Right renal pelvis (tissue), 4 donors: Measurements from ENCODE around the gene VTI1A. TPM values are rescaled to one million over a fixed set of nuclear protein-coding genes. Genes with fewer than 3 reads are reported as not detected.
"Not testable (repeated sequence)": the region's sequence is repeated elsewhere in the genome, so short reads cannot be mapped to it uniquely, and the experiment has no call there.

Experiments used
- DNase-seq, 4 donors: peaks; one replicate each; pipeline ENCODE4 v3.0.0-alpha.2; 2013; ENCODE audit warnings: low read depth in 4 of 4, low spot score in 3 of 4, missing footprints in 1 of 4
- polyA plus RNA-seq, 4 donors: library from polyadenylated mRNA; unstranded; fragments of 120-200 nt; gene quantifications; one replicate each; pipeline ENCODE4 v1.2.1, GENCODE V29; 2013; ENCODE audit not compliant: insufficient read length in 4 of 4

Gene VTI1A
- polyA plus RNA-seq, 4 donors = 19.4 to 20.9 (median 20.7) TPM

DNA sequence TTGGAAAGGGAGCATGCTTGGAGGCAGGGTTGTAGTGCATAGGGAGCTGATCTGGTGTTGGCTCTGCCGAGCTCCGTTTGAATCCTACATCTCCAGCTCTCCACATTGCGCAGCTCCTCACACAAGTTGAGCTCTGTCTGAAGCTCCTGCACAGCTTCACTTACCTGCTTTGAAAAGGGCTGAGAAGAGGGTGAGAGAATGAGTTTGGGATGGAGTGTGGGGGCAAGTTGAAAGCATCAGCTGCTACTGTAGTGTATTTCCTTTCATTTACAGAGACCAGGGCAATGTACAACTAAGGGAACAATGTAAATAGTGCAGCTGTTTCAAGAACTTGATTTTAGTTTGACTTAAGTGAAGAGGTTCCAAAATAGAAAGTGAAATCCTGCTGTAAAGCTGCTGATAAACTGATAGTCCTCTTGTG is 88.5 kb downstream of the VTI1A start:
- no peak for DNase-seq

DNA sequence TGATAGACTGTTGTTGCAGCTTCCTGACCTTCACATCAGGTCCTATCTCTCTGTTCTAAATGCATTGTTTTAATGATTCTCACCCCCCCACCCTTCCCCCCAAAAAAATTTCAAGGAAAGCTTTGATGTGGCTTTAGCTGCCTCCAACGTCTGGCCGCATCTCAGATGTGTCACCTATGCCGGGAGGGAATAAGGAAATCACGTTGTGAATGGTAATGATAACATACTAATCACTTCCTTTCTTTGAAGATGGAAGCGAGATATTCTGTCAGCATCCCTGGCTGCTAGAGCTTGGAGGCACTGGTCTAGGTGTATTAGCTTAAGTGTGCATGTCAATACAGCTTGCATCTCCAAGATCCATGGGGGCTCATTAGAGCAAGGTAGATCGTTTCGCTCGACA is 89.6 kb downstream of the VTI1A start:
- DNase-seq = no peak

DNA sequence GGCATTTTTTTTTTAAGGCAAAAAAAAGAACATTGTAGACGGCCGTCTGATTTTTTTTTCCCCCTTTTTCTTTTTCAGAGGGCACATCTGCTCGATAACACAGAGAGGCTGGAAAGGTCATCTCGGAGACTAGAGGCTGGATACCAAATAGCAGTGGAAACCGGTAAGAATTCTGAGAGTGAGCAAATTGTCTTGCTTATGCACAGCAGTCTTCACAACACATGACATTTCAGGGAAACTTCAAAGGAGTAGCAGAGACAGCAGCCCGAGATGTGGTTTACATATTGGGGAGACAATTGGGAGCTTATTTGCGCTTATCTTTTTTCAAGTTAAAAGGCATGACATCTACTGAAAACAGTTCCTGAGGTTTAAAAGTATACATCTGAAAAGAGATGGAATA is 91.2 kb downstream of the VTI1A start:
- no peak for DNase-seq

DNA sequence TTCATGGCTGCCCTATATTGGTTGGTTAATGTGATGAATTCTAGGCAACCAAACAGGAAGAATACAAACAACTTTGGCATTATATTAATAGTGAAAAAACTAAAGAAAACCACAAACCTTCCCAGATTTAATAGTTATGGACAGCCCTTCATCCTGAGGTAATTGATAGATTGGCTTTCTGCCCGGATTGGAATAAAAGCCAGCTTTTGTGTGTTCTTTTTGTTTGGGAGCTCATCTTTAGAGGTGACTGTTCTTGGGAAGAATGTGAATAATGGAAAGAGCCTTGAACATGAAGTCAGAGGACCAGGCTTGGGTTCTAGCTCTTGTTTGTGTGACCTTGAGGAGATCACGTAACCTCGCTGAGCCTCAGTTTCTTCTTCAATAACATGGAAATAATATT is 92.3 kb downstream of the VTI1A start:
- DNase-seq = no peak

DNA sequence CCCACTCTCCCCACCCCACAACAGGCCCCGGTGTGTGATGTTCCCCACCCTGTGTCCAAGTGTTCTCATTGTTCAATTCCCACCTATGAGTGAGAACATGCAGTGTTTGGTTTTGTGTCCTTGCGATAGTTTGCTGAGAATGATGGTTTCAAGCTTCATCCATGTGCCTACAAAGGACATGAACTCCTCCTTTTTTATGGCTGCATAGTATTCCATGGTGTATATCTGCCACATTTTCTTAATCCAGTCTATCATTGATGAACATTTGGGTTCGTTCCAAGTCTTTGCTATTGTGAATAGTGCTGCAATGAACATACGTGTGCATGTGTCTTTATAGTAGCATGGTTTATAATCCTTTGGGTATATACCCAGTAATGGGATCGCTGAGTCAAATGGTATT is 95.8 kb downstream of the VTI1A start:
- not testable (repeated sequence) for DNase-seq

DNA sequence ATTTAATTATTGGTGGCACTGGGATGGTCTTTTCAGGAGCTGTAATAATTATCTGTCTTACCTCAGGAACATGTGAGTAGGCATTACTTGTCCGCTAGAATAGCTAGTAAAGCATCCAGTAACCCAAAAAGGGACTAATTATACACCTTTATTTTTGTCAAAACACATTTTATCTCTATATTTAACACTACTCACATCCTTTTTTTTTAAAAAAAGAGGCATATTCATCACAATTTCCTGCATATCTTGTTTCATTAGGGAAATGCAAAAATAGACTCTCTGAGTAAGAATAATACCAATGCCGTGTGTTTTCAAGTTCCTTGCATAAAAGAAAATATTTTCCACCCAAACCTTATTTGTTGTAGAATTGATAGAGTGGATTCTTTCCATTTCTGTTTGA is 99.5 kb downstream of the VTI1A start:
- no peak for DNase-seq

DNA sequence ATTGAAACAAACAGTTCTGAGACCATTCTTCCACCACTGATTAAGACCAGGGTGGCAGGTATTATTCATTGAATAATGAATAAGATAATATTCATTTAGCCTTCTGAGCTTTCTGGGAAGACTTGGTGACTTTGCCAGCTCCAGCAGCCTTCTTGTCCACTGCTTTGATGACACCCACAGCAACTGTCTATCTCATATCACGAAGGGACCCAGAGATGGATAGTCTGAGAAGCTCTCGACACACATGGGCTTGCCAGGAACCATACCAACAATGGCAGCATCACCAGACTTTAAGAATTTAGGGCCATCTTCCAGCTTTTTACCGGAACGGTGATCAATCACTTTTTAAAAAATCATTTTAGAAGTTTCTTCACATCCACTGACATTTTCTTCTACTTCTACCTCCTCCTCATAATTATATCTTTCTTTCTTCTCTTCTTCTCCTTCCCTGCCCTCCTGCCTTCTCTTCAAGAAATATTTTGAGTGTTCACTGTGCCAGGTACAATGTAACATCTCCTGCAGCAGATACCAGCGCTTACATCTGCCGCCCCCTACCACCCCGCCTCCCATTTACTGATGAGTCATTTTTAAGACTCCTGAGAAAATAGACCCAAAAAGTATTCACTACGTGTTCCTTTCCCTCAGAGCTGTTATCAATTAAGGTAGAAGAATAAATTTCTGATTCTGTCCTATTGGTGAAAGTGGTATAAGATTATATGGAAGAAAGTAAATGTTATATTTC is 101.7 kb downstream of the VTI1A start:
- no peak for DNase-seq

DNA sequence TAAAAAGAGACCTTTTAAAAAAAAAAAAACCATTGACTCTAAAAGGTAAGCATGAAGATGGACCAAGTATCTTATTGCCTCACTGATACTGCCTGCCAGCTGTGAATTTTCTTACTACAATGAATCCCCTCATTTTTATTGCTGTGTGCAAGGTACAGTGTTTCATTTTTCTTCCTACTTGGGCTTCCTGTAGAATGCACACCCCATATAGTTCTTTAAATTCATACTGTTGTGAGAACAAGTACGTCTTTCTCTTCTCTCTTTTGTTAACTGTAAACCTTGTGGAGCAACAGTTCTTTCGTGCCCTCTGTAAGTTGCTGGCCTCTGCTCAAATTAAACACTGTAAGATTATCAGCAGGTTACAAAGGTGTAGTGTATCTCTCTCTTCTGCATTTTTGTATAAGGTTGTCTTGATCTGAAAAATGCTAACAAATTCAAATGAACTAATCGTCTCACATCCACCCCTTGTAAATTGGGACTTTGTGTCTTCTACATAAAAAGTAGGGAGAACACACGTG is 105.6 kb downstream of the VTI1A start:
- DNase-seq = no peak

DNA sequence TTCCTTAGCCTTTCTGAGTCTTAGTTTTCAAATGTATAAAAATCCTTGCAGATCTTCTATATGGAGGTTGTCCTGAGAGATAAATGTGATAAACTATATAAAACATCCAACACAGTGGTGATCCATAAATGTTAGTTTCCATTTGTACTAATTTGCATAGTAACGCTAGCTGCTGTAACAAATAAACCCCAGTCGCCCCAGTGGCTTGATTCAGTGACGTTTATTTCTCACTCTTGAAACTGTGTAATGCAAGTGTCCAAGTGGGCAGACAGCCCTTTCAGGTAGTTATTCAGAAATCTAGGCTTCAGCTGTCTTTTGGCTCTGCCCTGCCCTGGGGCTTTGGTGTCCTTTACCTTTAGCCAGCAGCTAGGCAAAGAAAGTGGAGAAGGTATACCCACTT is 106.3 kb downstream of the VTI1A start:
- no peak for DNase-seq

DNA sequence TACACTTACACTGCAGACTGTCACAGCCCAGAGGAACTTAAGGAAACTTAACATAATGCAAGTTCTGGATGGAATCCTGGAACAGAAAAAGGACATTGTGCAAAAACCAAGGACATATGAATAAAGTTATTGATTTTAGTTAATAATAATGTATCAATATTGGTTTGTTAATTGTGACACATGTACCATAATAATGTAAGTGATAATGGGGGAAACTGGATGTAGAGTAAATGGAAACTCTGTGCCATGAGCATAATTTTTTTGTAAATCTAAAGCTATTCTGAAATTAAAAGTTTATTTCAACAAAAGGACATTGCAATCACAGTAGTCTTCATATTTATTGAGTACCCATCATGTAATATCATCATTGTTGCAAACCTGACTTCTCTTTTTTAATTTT is 107.2 kb downstream of the VTI1A start:
- no peak for DNase-seq

DNA sequence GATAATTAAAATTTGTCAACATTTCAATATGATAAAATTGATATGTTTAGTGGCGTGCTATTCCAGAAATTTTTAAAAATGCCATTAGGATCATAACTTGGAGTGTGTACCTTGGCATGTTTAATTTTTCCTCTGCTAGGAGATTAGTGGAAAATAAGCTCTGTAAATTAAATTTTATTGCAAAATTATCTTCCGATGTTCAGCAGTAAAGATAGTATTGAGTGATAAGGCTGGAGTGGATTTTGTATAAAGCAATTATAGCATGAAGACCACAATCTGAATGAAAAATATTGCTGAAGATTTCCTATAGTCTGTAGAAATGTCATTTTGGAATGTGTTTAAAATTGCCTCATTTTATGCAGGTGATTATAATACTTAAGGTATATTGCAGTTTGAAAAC is 110.2 kb downstream of the VTI1A start:
- no peak for DNase-seq

DNA sequence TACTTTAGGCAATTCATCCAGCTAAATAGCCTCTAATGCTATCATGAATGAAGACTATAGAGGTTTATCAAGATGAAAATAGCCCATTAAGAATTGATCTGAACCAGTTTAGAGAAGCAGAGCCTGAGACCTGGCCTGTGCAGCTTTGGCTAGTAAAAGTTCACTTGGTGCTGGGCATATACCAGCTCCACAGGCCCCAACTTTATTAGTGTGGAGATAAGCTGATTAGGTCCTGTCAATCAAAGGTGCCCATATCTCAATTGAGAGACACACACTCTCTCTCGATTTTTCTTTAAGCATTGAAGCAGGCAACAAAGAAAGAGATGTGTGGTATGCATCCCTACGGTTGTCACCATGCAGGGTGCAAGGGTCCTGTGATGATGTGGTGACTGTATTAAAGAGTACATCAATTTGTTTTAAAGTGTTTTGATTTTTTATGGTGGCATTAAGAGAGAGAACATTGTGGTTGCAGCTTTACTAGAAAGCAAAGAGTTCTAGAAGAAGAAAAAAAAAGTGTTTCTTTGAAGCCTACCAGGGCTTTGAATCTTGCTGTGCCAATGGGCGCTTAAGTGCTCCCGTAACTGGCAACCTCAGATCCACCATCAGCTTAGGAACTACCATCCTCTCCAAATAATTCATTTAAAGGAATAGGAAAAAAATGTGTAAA is 111.6 kb downstream of the VTI1A start:
- DNase-seq = no peak

DNA sequence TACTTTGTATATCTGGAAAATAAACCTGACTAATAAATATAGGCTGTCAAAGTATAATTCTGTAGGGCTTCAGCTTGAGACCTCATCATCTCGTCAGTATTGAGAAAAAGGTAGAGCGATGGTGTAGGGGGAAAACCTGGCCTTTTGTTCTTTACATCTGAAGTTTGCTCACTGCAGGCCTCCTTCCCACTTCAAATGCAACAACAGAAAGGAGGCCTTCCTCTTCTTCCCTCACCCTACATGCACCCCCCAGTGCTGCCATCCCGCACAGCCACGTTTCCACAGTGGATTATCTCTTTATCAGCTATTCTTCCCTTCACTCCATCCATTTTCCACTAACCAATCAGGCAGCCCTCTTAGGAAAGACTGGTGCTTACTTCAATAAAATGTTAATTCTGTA is 112.3 kb downstream of the VTI1A start:
- no peak for DNase-seq

DNA sequence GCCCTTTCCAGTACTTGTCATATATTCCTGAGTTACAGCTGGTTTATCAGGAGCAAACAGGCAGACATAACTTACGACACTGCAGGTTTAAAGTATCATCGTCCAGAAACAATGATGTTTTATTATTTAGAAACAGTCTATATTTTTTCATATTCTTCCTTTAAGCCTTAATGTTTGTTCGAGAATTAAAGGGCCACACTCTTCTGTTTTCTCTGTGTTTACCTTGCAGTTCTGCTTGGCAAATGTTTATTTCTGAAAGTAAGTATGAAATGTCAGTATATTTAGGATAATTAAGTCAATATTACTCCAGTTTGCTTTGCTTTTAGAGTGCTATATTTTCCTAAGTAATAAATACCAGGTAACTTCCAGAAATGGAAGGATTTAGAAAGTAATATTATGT is 115.1 kb downstream of the VTI1A start:
- no peak for DNase-seq

DNA sequence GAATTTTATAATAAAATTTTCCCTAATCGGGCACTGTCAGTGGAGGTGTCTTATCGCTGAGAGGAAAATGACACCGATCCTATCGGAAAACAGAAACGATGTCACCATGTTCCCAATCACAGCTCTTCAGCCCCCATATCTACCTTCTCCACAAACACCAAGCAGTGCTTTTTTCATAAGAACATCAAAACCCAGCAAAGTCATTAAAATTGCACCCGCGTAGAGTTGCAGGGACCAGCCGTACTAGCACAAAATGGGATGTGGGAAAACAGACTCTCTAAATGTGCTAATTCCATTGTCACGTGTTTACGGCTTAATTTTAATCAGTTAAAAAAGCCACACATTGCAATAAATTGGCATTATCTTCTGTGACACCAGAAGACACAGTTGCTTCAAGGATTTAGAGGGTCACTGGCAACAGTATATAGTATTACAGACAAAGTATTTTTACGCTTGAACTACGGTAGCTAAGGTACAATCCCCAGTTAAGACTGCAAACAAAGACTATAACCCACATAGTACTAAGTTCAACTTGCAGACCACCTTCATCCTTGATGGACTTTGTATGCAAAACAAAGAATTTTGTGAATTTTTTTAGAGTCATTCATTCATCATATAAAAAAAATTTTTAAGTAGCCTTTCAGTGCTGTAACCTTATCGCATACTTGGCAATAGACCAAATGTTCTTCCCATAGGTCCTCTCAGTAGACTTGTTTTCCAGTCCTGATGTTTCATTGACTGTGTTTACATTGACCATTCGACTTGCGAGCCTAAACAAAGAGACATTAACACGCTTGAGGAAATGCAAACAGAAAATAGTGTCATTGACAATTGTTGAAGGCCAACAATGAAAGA is 116.0 kb downstream of the VTI1A start:
- no peak for DNase-seq

DNA sequence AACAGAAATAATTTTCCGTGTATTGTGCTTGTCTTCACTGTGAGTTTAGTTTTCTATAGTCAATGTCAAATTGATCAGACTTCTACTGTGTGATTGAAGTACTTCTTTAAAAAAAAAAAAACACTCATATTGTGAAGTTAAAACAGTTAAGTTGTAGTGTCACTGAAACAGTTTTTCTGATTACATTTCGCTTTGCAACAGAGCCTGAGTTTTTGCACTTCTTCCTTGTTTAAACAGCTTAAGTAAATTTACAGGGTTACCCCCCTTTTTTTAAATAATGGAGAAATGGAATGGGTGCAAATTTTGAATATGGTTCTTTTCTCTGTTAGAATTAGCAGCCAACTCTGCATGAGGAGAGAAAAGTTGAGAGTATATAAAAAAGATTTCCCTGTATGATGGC is 117.3 kb downstream of the VTI1A start:
- DNase-seq = no peak

DNA sequence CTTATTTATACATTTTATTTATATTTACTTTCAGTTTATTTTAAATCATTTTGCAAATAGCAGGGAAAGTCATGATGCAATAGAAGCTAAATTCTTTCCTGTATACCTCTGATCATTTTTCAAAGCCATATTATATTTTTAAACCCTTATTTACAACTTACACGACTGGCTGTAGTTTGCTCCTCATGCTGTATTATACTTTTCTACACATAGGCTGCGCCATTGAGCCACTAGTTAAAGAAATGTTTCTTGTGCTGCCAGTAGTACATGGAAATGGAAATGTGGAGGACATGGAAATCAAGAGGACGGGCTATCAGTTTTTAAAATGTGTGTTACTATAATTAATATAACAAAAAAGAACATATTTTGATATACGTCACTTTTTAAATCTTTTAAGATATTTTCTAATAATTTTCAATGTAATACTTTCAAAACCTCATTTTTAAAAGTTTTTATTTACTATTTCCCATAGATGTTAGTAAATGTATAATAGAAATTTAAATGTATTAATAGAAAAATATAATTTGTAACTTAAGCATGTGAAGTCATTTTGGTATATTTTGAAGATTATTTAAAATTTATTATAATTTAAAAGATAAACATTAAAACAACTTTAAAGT is 118.5 kb downstream of the VTI1A start:
- DNase-seq = peak; percentile 51 to 57 (median 53)

DNA sequence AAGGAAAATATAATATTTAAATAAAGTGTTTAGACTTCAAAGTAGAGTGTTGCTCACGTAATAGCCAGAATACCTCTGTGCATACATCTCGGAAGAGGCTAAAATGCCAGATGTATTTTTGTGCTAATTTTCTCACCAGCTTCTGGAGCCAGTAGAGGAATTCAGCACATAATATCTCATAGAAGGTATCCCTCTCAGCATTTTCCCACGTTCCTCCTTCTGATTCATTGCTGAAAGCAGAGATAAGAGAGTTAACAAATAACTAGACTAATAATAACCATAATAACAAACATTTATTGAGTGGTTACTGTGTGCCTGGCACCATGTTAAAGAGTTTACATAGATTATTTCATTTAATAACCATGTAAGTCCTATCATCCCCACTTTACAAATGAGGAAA is 123.6 kb downstream of the VTI1A start:
- no peak for DNase-seq

DNA sequence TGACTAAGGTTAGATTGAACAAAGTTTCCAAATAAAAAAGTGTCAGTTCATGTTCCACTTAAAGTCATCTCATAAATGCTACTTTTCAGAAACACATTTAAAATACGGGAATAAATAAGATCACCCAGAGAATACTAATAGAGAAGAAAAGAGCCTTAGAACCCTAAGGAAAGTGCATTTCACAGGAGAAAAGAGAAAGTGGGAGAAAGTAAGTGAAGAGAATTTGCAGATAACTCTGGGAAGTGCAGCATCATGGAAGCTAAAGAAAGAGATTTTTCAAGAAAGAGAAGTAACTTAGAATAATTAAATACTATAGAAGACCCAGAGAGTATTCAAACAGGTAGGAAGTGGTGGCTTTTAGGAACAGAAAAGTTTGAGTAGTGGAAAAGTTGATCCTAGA is 132.6 kb downstream of the VTI1A start:
- DNase-seq = no peak

DNA sequence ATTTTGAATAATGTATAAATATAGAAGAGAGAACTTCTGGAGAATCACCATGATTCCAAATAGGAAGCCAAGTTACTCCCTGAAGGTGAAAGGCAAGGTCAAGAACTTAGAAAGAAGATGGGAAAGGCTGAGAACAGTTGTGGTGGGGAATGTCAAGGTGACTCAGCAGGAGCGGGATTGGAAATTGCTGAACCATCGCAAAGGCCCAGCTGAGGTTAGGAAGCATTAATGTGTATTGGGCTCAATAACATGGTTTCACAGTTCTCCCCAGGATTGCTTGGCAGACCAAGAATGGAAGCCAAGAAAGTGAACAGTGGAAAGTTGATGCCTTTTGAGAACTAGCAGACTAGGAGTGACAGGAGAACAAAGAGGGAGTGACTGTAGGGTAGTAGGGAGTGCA is 133.3 kb downstream of the VTI1A start:
- DNase-seq = no peak

DNA sequence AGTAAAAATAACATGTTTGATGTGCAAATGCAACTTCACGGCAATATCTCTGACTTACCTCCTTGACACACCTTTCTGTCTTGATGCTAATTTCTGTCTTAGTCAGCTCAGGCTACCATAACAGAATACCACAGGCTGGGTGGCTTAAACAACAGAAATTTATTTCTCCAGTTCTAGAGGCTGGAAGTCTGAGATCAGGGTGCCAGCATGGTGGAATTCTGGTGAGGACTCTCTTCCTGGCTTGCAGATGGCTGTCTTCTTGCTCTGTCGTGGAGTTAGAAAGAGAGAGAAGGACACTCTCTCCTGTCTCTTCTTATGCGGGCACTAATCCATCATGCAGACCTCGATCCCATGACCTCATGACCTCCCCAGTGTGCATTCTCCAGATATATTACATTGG is 134.9 kb downstream of the VTI1A start:
- DNase-seq = no peak
